Lower lobe of right lung (tissue), 2 donors: ENCODE measurements around the gene SPTB. TPM values are rescaled to one million over a fixed set of nuclear protein-coding genes. Genes with fewer than 3 reads are reported as not detected.

Experiments used
- ATAC-seq, 2 donors: fragments of 200-7000 bp; cut with Tn5 transposase; one replicate each; pipeline ENCODE4 v1.9.1; 2020 to 2022; ENCODE audit warnings: mild to moderate bottlenecking in 2 of 2, moderate library complexity in 2 of 2
- DNase-seq: peaks from one replicate; pipeline ENCODE4 v3.0.0-alpha.2; 2020
- H3K27ac ChIP-seq: fragments of 200-600 bp; one replicate; pipeline ENCODE4 v1.8.0; 2022
- H3K27me3 ChIP-seq: fragments of 200-600 bp; one replicate; pipeline ENCODE4 v1.8.0; 2022; ENCODE audit warnings: low read depth
- H3K36me3 ChIP-seq: fragments of 200-600 bp; one replicate; pipeline ENCODE4 v1.8.0; 2022; ENCODE audit warnings: mild to moderate bottlenecking
- H3K4me1 ChIP-seq: fragments of 200-600 bp; one replicate; pipeline ENCODE4 v1.8.0; 2022
- H3K4me3 ChIP-seq: fragments of 200-600 bp; one replicate; pipeline ENCODE4 v1.8.0; 2022; ENCODE audit warnings: mild to moderate bottlenecking
- H3K9me3 ChIP-seq: fragments of 200-600 bp; one replicate; pipeline ENCODE4 v1.8.0; 2022
- CTCF ChIP-seq: fragments of 200-600 bp; IDR thresholded peaks from one replicate; pipeline ENCODE4 v1.8.0; 2022; ENCODE audit warnings: antibody characterized with exemption, mild to moderate bottlenecking
- intact Hi-C: fragments of 100-400 bp; cut with DNase I; formaldehyde crosslinking; loops from one replicate; pipeline ENCODE4 v1.11.0; 2022
- total RNA-seq: library from RNA; stranded (reverse); fragmentation: NEBNext Ultra II Directional; extraction: Animal tissue kit (Norgen Biotek cat#: 25700); gene quantifications from one replicate; pipeline ENCODE4 v1.2.1, GENCODE V29; 2021
- donor health status: DM: no; HTN: yes; CAD: no; lungs with severe emphysema.

SPTB gene
- total RNA-seq, 1 donor from 2014 or later = 2.5 TPM

GRCh38 chr14:64871344-64871743 is 8.4 kb downstream of the SPTB start:
- DNase-seq (no peak), ATAC-seq (no peak)
- H3K4me3 ChIP-seq = no peak overlapping the region
- no peaks in the 10 kb centered on the region for H3K4me1 ChIP-seq
- intact Hi-C loops = no loop called here
- no peaks in the 10 kb centered on the region for H3K36me3 ChIP-seq
- H3K27ac ChIP-seq = no peak overlapping the region
- TF ChIP-seq CTCF = no peak
- no peaks in the 10 kb centered on the region for H3K9me3 ChIP-seq
- H3K27me3 ChIP-seq = no peaks in the 10 kb centered on the region

GRCh38 chr14:64870160-64870559 is 9.5 kb downstream of the SPTB start:
- no peak for DNase-seq
- no peak for ATAC-seq

GRCh38 chr14:64868841-64869240 is 10.9 kb downstream of the SPTB start:
- no peaks in the 10 kb centered on the region for H3K9me3 ChIP-seq
- H3K36me3 ChIP-seq = no peaks in the 10 kb centered on the region
- H3K4me3 ChIP-seq = no peak overlapping the region
- no peaks in the 10 kb centered on the region for H3K27me3 ChIP-seq
- intact Hi-C loops = no loop called here
- H3K4me1 ChIP-seq = no peaks in the 10 kb centered on the region
- no peak for ATAC-seq
- no peak for TF ChIP-seq CTCF
- DNase-seq = no peak
- H3K27ac ChIP-seq = no peak overlapping the region

More at GRCh38 chr14:64870160-64870559, 9.5 kb downstream of the SPTB start:
- H3K4me1 ChIP-seq = no peaks in the 10 kb centered on the region
- H3K36me3 ChIP-seq = no peaks in the 10 kb centered on the region
- H3K9me3 ChIP-seq = no peaks in the 10 kb centered on the region
- H3K27me3 ChIP-seq = no peaks in the 10 kb centered on the region
- TF ChIP-seq CTCF = no peak
- intact Hi-C loops = no loop called here
- H3K27ac ChIP-seq = no peak overlapping the region
- no peak overlapping the region for H3K4me3 ChIP-seq

- Histone ChIP-seq H3K27me3 (no peaks in the 10 kb centered on the region), H3K4me3 (no peak overlapping the region), H3K4me1 (no peaks in the 10 kb centered on the region), H3K27ac (no peak overlapping the region), H3K36me3 (no peaks in the 10 kb centered on the region), H3K9me3 (no peaks in the 10 kb centered on the region)
- TF ChIP-seq CTCF = no peak
- ATAC-seq (no peak), DNase-seq (no peak)
- intact Hi-C loops = no loop called here
Measured at GRCh38 chr14:64868379-64868778, 11.3 kb downstream of the SPTB start.

GRCh38 chr14:64867182-64867581 is 12.5 kb downstream of the SPTB start:
- ATAC-seq = no peak

More at GRCh38 chr14:64867182-64867581, 12.5 kb downstream of the SPTB start:
- Histone ChIP-seq H3K9me3 (no peaks in the 10 kb centered on the region), H3K27ac (no peak overlapping the region), H3K4me3 (no peak overlapping the region), H3K4me1 (no peaks in the 10 kb centered on the region), H3K36me3 (no peaks in the 10 kb centered on the region), H3K27me3 (no peaks in the 10 kb centered on the region)
- TF ChIP-seq CTCF = no peak
- intact Hi-C loops = no loop called here
- DNase-seq = no peak
